OCI-LY7 (cell line): ENCODE results near the gene BDKRB2.

Experiments
- CTCF ChIP-seq: fragments of 200-600 bp; sonication (generic); conservative IDR thresholded peaks from 2 replicates; pipeline ENCODE4 v1.5.1; 2014; ENCODE audit warnings: mild to moderate bottlenecking, antibody characterized with exemption, low read length, moderate library complexity, mixed read lengths
- EZH2phosphoT487 ChIP-seq: fragments of 200-600 bp; sonication (generic); IDR thresholded peaks from 2 replicates; pipeline ENCODE4 v1.6.1; 2018; ENCODE audit warnings: low read depth, borderline replicate concordance, mild to moderate bottlenecking, mixed run types, antibody characterized with exemption, low read length, moderate library complexity, mixed read lengths

DNA sequence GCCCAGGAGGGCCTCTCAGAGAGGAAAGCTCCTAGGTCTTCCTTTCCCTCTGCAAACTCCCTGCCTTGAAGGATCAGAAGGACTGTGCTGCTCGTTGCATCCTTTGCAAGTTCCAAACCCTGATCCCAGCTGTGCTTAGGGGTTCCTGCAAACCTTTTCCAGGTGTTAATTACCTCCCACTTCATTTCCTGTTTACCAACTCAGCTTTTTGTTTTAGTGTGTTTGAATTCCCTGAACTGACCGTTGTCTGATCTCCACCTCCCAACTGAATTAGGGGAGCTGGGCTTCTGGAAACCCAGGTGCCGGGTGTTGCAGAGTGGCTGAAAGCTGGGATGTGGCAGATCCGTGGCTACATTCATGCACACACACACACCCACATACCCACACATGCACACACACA is 30.8 kb downstream of the BDKRB2 start:
- no peak for TF ChIP-seq CTCF
- TF ChIP-seq EZH2phosphoT487 = no peak
